Neuronal stem cell (in vitro differentiated cells): ENCODE data around the gene PKHD1.

ENCODE experiments used
- DNase-seq: peaks from one replicate; pipeline ENCODE4 v3.0.0-alpha.2; 2013; ENCODE audit warnings: low spot score
- H2AFZ ChIP-seq: one replicate; pipeline ENCODE4 v1.6.1; 2013; ENCODE audit warnings: mild to moderate bottlenecking, low read length, inconsistent platforms
- H2AK5ac ChIP-seq: 2 replicates; pipeline ENCODE4 v1.6.1; 2013; ENCODE audit warnings: low read depth, mild to moderate bottlenecking, inconsistent platforms, low read length, moderate library complexity, mixed read lengths
- H2BK120ac ChIP-seq: 2 replicates; pipeline ENCODE4 v1.6.1; 2013; ENCODE audit warnings: low read depth, mild to moderate bottlenecking, inconsistent platforms, low read length, moderate library complexity, mixed read lengths
- H2BK12ac ChIP-seq: one replicate; pipeline ENCODE4 v1.6.1; 2013; ENCODE audit warnings: low read length, inconsistent platforms
- H2BK15ac ChIP-seq: 2 replicates; pipeline ENCODE4 v1.6.1; 2013; ENCODE audit warnings: mild to moderate bottlenecking, low read length, inconsistent platforms, mixed read lengths
- H2BK5ac ChIP-seq: one replicate; pipeline ENCODE4 v1.6.1; 2013; ENCODE audit warnings: inconsistent platforms, mild to moderate bottlenecking, low read length, moderate library complexity
- H3K14ac ChIP-seq: one replicate; pipeline ENCODE4 v1.6.1; 2013; ENCODE audit warnings: low read length, inconsistent platforms
- H3K18ac ChIP-seq: 2 replicates; pipeline ENCODE4 v1.6.1; 2013; ENCODE audit warnings: low read length, inconsistent platforms
- H3K23ac ChIP-seq: 2 replicates; pipeline ENCODE4 v1.6.1; 2013; ENCODE audit warnings: low read depth, mild to moderate bottlenecking, mixed read lengths, low read length, inconsistent platforms; ENCODE audit not compliant: poor library complexity
- H3K27ac ChIP-seq: replicated peaks from 3 replicates; pipeline ENCODE4 v1.5.1; 2013; ENCODE audit warnings: low read length, inconsistent platforms
- H3K27me3 ChIP-seq, 3 experiments: 2 replicates each; pipeline ENCODE4 v1.6.1; 2013; ENCODE audit warnings: low read length in 3 of 3, mild to moderate bottlenecking in 2 of 3, inconsistent platforms in 1 of 3, low read depth in 1 of 3, mixed read lengths in 1 of 3, moderate library complexity in 1 of 3; ENCODE audit not compliant: control insufficient read depth in 3 of 3, insufficient read depth in 3 of 3
- H3K36me3 ChIP-seq, 2 donors: replicated peaks in 1 of 2; 2 replicates each; pipeline ENCODE4 v1.6.1; 2013; ENCODE audit warnings: low read length in 2 of 2; ENCODE audit not compliant: control insufficient read depth in 2 of 2, insufficient read depth in 2 of 2
- H3K4ac ChIP-seq: 2 replicates; pipeline ENCODE4 v1.6.1; 2013; ENCODE audit warnings: inconsistent platforms, mild to moderate bottlenecking, low read length, moderate library complexity
- H3K4me1 ChIP-seq, 2 donors: 1 replicate in 1 of 2; 2 replicates in 1 of 2; pipeline ENCODE4 v1.6.1; 2013; ENCODE audit warnings: low read length in 2 of 2, low read depth in 1 of 2; ENCODE audit not compliant: control insufficient read depth in 2 of 2, insufficient read depth in 1 of 2
- H3K4me2 ChIP-seq: one replicate; pipeline ENCODE4 v1.6.1; 2013; ENCODE audit warnings: mild to moderate bottlenecking, low read length, inconsistent platforms; ENCODE audit not compliant: insufficient read depth, poor library complexity, severe bottlenecking
- H3K4me3 ChIP-seq, 2 donors: 2 replicates each; pipeline ENCODE4 v1.5.1; 2013; ENCODE audit warnings: low read length in 2 of 2, mild to moderate bottlenecking in 2 of 2, inconsistent platforms in 1 of 2, moderate library complexity in 1 of 2
- H3K79me1 ChIP-seq: one replicate; pipeline ENCODE4 v1.6.1; 2013; ENCODE audit warnings: low read depth, mild to moderate bottlenecking, inconsistent platforms, low read length, moderate library complexity
- H3K9ac ChIP-seq: one replicate; pipeline ENCODE4 v1.6.1; 2013; ENCODE audit warnings: mild to moderate bottlenecking, low read depth, low read length, inconsistent platforms; ENCODE audit not compliant: poor library complexity
- H3K9me3 ChIP-seq, 2 donors: replicated peaks in 1 of 2; 2 replicates each; pipeline versions ENCODE3 to v1.6.1; 2013; ENCODE audit warnings: low read length in 2 of 2, mild to moderate bottlenecking in 2 of 2, inconsistent platforms in 1 of 2, low read depth in 1 of 2, mixed read lengths in 1 of 2, moderate library complexity in 1 of 2; ENCODE audit not compliant: control insufficient read depth in 2 of 2, insufficient read depth in 1 of 2
- H4K8ac ChIP-seq: one replicate; pipeline ENCODE4 v1.6.1; 2013; ENCODE audit warnings: low read depth, mild to moderate bottlenecking, inconsistent platforms, low read length, moderate library complexity
- H4K91ac ChIP-seq: one replicate; pipeline ENCODE4 v1.6.1; 2013; ENCODE audit warnings: low read length, low read depth, mild to moderate bottlenecking, inconsistent platforms; ENCODE audit not compliant: poor library complexity
- WGBS, 2 donors: extraction: QIAGEN DNeasy Blood & Tissue Kit; methylation state at CpG; one replicate each; pipeline ENCODE4 v1.1.7; 2013; ENCODE audit warnings: missing lambda C conversion rate in 2 of 2, mixed read lengths in 1 of 2; ENCODE audit not compliant: insufficient read length in 2 of 2, insufficient replicate concordance in 1 of 2; ENCODE audit errors: extremely low coverage in 2 of 2; 5-methylcytosine and 5-hydroxymethylcytosine counted together

The PKHD1 gene

GRCh38 chr6:51915098-51915497 is 172.3 kb downstream of the PKHD1 start:
- WGBS, 2 donors: no CpG with 5 or more reads among the region's 1 CpG
- no peak overlapping the region for H4K8ac ChIP-seq
- no peak overlapping the region for H3K4me2 ChIP-seq
- H3K4me1 ChIP-seq: no peaks in the 10 kb centered on the region
- peaks cover 0 to 2% of the 10 kb centered on the region in 2 donors for H3K9me3 ChIP-seq
- H3K9ac ChIP-seq: no peak overlapping the region
- H3K36me3 ChIP-seq: no peaks in the 10 kb centered on the region
- no peak overlapping the region for H3K14ac ChIP-seq
- no peaks in the 10 kb centered on the region for H3K27me3 ChIP-seq
- H2BK12ac ChIP-seq: no peak overlapping the region
- no peak overlapping the region for H3K23ac ChIP-seq
- no peak overlapping the region for H2AK5ac ChIP-seq
- H2BK15ac ChIP-seq: no peak overlapping the region
- no peak overlapping the region for H3K4me3 ChIP-seq
- no peak for DNase-seq
- no peaks in the 10 kb centered on the region for H3K79me1 ChIP-seq
- H2BK120ac ChIP-seq: no peak overlapping the region
- H2AFZ ChIP-seq: no peak overlapping the region
- H4K91ac ChIP-seq: no peak overlapping the region
- H3K27ac ChIP-seq: no peak overlapping the region
- H2BK5ac ChIP-seq: no peak overlapping the region
- no peak overlapping the region for H3K18ac ChIP-seq
- no peak overlapping the region for H3K4ac ChIP-seq

- H3K27me3 ChIP-seq: no peaks in the 10 kb centered on the region
- no peaks in the 10 kb centered on the region for H3K79me1 ChIP-seq
- no peak overlapping the region for H2AK5ac ChIP-seq
- WGBS, 2 donors: no CpG with 5 or more reads among the region's 2 CpGs
- H2BK15ac ChIP-seq: no peak overlapping the region
- no peak overlapping the region for H2BK120ac ChIP-seq
- H2AFZ ChIP-seq: no peak overlapping the region
- H3K9me3 ChIP-seq: peaks cover 0 to 2% of the 10 kb centered on the region in 2 donors
- no peak overlapping the region for H3K18ac ChIP-seq
- no peak overlapping the region for H2BK12ac ChIP-seq
- no peak for DNase-seq
- H3K4me3 ChIP-seq: no peak overlapping the region
- H3K27ac ChIP-seq: no peak overlapping the region
- H3K36me3 ChIP-seq: no peaks in the 10 kb centered on the region
- H3K9ac ChIP-seq: no peak overlapping the region
- no peaks in the 10 kb centered on the region for H3K4me1 ChIP-seq
- H3K14ac ChIP-seq: no peak overlapping the region
- H3K4ac ChIP-seq: no peak overlapping the region
- H2BK5ac ChIP-seq: no peak overlapping the region
- no peak overlapping the region for H3K4me2 ChIP-seq
- no peak overlapping the region for H4K91ac ChIP-seq
- H3K23ac ChIP-seq: no peak overlapping the region
- H4K8ac ChIP-seq: no peak overlapping the region
Measured at GRCh38 chr6:51913265-51913664, 174.1 kb downstream of the PKHD1 start.

GRCh38 chr6:51910851-51911250 is 176.6 kb downstream of the PKHD1 start:
- Histone ChIP-seq H3K14ac (no peak overlapping the region), H4K91ac (no peak overlapping the region), H3K4ac (no peak overlapping the region), H3K36me3 (no peaks in the 10 kb centered on the region), H3K18ac (no peak overlapping the region), H3K79me1 (no peaks in the 10 kb centered on the region), H2BK15ac (no peak overlapping the region), H2BK120ac (no peak overlapping the region), H3K4me1 (no peaks in the 10 kb centered on the region), H4K8ac (no peak overlapping the region), H2BK12ac (no peak overlapping the region), H3K9me3 (no peaks in the 10 kb centered on the region), H2AFZ (no peak overlapping the region), H3K9ac (no peak overlapping the region), H2BK5ac (no peak overlapping the region), H3K4me2 (no peak overlapping the region), H3K27me3 (no peaks in the 10 kb centered on the region), H2AK5ac (no peak overlapping the region), H3K4me3 (no peak overlapping the region), H3K27ac (no peak overlapping the region), H3K23ac (no peak overlapping the region)
- DNase-seq: no peak
- no CpG with 5 or more reads among the region's 2 CpGs for WGBS, 2 donors

- no peak for DNase-seq
- H4K8ac ChIP-seq: no peak overlapping the region
Measured at GRCh38 chr6:51908243-51908642, 179.2 kb downstream of the PKHD1 start.

More at GRCh38 chr6:51908243-51908642, 179.2 kb downstream of the PKHD1 start:
- Histone ChIP-seq H3K4me1 (no peaks in the 10 kb centered on the region), H3K14ac (no peak overlapping the region), H2AFZ (no peak overlapping the region), H2BK12ac (no peak overlapping the region), H2BK5ac (no peak overlapping the region), H2BK15ac (no peak overlapping the region), H3K4ac (no peak overlapping the region), H3K9ac (no peak overlapping the region), H3K27ac (no peak overlapping the region), H2BK120ac (no peak overlapping the region), H3K4me2 (no peak overlapping the region), H3K4me3 (no peak overlapping the region), H4K91ac (no peak overlapping the region), H3K18ac (no peak overlapping the region), H3K9me3 (no peaks in the 10 kb centered on the region), H2AK5ac (no peak overlapping the region), H3K27me3 (no peaks in the 10 kb centered on the region), H3K23ac (no peak overlapping the region), H3K36me3 (no peaks in the 10 kb centered on the region), H3K79me1 (no peaks in the 10 kb centered on the region)
